BJ (cell line): ENCODE measurements around the gene ARL8B. TPM values are rescaled to one million over a fixed set of nuclear protein-coding genes. Genes with fewer than 3 reads are reported as not detected.
"Not testable (repeated sequence)": the region's sequence is repeated elsewhere in the genome, so short reads cannot be mapped to it uniquely, and the experiment has no call there.

ENCODE experiments used
- CTCF ChIA-PET: fragments of 350-600 bp; formaldehyde crosslinking; extraction: SDS; loops from one replicate; lab custom pipeline; 2021; ENCODE audit warnings: antibody characterized with exemption, inconsistent platforms; lab: Yijun Ruan, JAX
- POLR2A ChIA-PET: fragments of 300-600 bp; sonication (Branson Sonifier 250); formaldehyde crosslinking; extraction: SDS; loops from one replicate; lab custom pipeline; 2021; ENCODE audit warnings: antibody characterized with exemption; lab: Charles Lee
- DNase-seq: peaks from one replicate; pipeline ENCODE4 v3.0.0-alpha.2; 2011; ENCODE audit warnings: low read depth
- H3K27me3 ChIP-seq: 2 replicates; pipeline ENCODE4 v1.6.0; 2011; ENCODE audit warnings: low read length; ENCODE audit not compliant: control insufficient read depth, insufficient read depth
- H3K36me3 ChIP-seq: 2 replicates; pipeline ENCODE4 v1.5.1; 2011; ENCODE audit warnings: low read length; ENCODE audit not compliant: control insufficient read depth, insufficient read depth
- H3K4me3 ChIP-seq: 2 replicates; pipeline ENCODE4 v1.5.1; 2011; ENCODE audit warnings: low read depth, mild to moderate bottlenecking, control low read depth, low read length
- CTCF ChIP-seq: IDR thresholded peaks from 2 replicates; pipeline ENCODE4 v1.5.1; 2011; ENCODE audit warnings: low read depth, mild to moderate bottlenecking, control low read depth, inconsistent platforms, low read length, moderate library complexity; ENCODE audit not compliant: insufficient read depth
- polyA plus RNA-seq: library from polyadenylated mRNA; depleted of rRNA; stranded (reverse); fragments of >200 nt; gene quantifications from 2 replicates; pipeline ENCODE4 v1.2.3, GENCODE V29; 2011

The ARL8B gene
- polyA plus RNA-seq, 1 experiment, result 20.3 TPM

GRCh38 chr3:5096336-5097008 is 25.6 kb upstream of the ARL8B start:
- ChIA-PET CTCF (interaction anchor here (1.8 kb wide), 1 partner anchor 10 kb away, joined by 4 read pairs; no protein-coding TSS in a partner anchor), POLR2A (no interaction called here)
- no peak overlapping the region for H3K4me3 ChIP-seq
- peaks cover 1% of the 10 kb centered on the region; the same call in 1 of the 2 replicates for H3K27me3 ChIP-seq
- H3K36me3 ChIP-seq, result no peaks in the 10 kb centered on the region
- DNase-seq, result no peak
- TF ChIP-seq CTCF, result no peak

- CTCF ChIA-PET, result interaction anchor here (0.6 kb wide), 1 partner anchor 12 kb away, joined by 3 read pairs; no protein-coding TSS in a partner anchor
- TF ChIP-seq CTCF, result no peak
Measured at GRCh38 chr3:5098346-5098745, 23.7 kb upstream of the ARL8B start.

GRCh38 chr3:5102532-5102931 is 19.6 kb upstream of the ARL8B start:
- Histone ChIP-seq H3K36me3 (no peaks in the 10 kb centered on the region), H3K27me3 (no peaks in the 10 kb centered on the region), H3K4me3 (no peak overlapping the region)
- POLR2A ChIA-PET, result no interaction called here
- no peak for DNase-seq
- CTCF ChIA-PET, result interaction anchor here (1.2 kb wide), 1 partner anchor 90 kb away, joined by 3 read pairs; no protein-coding TSS in a partner anchor
- TF ChIP-seq CTCF, result no peak

More at GRCh38 chr3:5098346-5098745, 23.7 kb upstream of the ARL8B start:
- no peak for DNase-seq
- POLR2A ChIA-PET, result no interaction called here
- Histone ChIP-seq H3K27me3 (peaks cover 1% of the 10 kb centered on the region; the same call in 1 of the 2 replicates), H3K4me3 (no peak overlapping the region), H3K36me3 (no peaks in the 10 kb centered on the region)

GRCh38 chr3:5103743-5104142 is 18.3 kb upstream of the ARL8B start:
- Histone ChIP-seq H3K4me3 (no peak overlapping the region), H3K36me3 (no peaks in the 10 kb centered on the region), H3K27me3 (no peaks in the 10 kb centered on the region)
- ChIA-PET CTCF (no interaction called here), POLR2A (no interaction called here)
- TF ChIP-seq CTCF, result no peak
- DNase-seq, result no peak

- no peak for DNase-seq
- Histone ChIP-seq H3K36me3 (no peaks in the 10 kb centered on the region), H3K27me3 (no peaks in the 10 kb centered on the region), H3K4me3 (no peak overlapping the region)
- CTCF ChIA-PET, result no interaction called here
- TF ChIP-seq CTCF, result no peak
- POLR2A ChIA-PET, result no interaction called here
Measured at GRCh38 chr3:5105050-5105449, 17.0 kb upstream of the ARL8B start.

- POLR2A ChIA-PET, DNase-seq, H3K4me3 ChIP-seq, H3K36me3 ChIP-seq, H3K27me3 ChIP-seq, CTCF ChIA-PET: not testable (repeated sequence)
Measured at GRCh38 chr3:5106371-5106770, 15.7 kb upstream of the ARL8B start.

- CTCF ChIA-PET, DNase-seq, H3K36me3 ChIP-seq, H3K4me3 ChIP-seq, H3K27me3 ChIP-seq, POLR2A ChIA-PET: not testable (repeated sequence)
Measured at GRCh38 chr3:5106933-5107334, 15.2 kb upstream of the ARL8B start.
